Right lung (tissue), 5 donors: Measurements from ENCODE around the gene SHROOM2. TPM values are rescaled to one million over a fixed set of nuclear protein-coding genes. Genes with fewer than 3 reads are reported as not detected.

Experiments
- DNase-seq, 2 donors: peaks; one replicate each; pipeline ENCODE4 v3.0.0-alpha.2; 2013
- polyA plus RNA-seq, 5 donors: library from polyadenylated mRNA; unstranded; fragments of 120-200 nt; gene quantifications; one replicate each; pipeline versions ENCODE4 v1.2.1 to v1.2.3, GENCODE V29; 2013; ENCODE audit warnings: inconsistent platforms in 1 of 5, low replicate concordance in 1 of 5; ENCODE audit not compliant: insufficient read length in 5 of 5, insufficient read depth in 1 of 5

SHROOM2 gene
- polyA plus RNA-seq, 5 donors, result 10.8 to 14.6 (median 11.9) TPM

GRCh38 chrX:9862525-9862924 lies 76.3 kb downstream of the SHROOM2 start:
- no peak for DNase-seq

DNA sequence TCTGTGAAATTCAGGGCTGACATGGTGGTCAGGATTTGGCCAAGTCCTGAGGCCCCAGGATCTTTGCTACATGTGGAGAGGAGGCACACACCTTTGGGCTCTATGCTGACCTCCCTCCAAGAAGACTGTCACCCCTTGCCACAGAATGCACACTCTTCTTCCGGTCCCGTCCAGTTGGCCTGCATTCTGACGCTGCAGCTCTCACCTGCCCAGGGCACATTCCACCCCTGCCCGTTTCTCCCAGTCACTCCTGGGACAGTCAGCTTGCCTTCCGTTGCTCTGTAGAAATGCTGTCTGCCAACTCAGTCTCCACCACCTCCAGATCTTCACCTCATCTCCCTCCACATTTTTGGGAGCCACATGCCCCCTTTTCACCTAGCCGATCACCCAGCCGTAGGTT lies 76.7 kb downstream of the SHROOM2 start:
- no peak for DNase-seq

DNA sequence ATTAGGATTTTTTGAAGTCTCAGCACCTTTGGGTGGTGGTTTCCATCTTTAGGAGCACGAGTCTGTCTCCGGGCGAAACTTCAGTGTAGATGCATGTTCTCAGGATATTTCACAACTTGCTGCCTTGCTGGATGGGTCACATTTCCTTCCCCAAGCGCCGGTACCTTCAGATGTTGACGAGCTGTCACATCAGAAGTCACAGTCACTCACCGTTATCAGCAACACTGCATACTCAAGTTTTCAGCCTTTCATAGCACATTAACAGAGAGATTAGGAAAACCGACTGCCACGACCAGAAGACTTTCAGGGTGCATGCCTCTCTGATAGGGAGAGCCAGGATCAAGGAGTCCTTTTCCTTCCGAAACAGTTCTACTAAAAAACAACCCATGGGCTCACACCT lies 77.8 kb downstream of the SHROOM2 start:
- no peak for DNase-seq

DNA sequence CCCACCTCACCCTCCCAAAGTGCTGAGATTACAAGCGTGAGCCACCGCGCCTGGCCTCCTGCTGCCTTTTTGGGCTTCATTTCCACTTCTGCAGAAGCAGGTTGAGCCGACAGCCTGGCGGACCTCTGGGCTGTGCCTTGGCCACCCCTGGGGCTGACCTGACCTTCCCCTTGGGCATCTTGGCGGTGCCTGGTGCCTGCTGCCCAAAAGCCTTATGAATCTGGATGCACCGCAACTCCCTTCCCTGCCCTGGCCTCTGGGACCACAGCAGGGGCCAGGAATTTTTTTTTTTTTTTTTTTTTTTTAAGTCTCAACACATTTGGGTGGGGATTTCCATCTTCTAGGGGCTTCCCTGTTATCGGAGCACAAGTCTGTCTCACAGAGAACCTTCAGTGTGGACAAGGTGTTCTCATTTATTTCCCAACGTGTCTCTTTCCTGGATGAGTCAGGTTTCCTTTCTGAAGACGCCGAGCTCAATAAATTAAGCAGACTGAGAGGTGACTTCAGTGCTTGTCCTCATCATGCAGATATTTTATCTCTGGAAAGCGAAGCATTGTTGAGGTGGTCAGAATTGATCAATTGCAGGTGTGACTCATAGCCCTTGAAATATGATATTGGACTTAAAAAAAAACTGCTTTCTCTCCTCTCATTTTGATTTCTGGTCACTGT lies 79.7 kb downstream of the SHROOM2 start:
- DNase-seq, result no peak

GRCh38 chrX:9866633-9867032 lies 80.4 kb downstream of the SHROOM2 start:
- no peak for DNase-seq

GRCh38 chrX:9867226-9867625 lies 81.0 kb downstream of the SHROOM2 start:
- DNase-seq, result no peak

- DNase-seq, result no peak
Measured at GRCh38 chrX:9867753-9868152, 81.5 kb downstream of the SHROOM2 start.

GRCh38 chrX:9871701-9872268 lies 85.6 kb downstream of the SHROOM2 start:
- DNase-seq, result no peak

DNA sequence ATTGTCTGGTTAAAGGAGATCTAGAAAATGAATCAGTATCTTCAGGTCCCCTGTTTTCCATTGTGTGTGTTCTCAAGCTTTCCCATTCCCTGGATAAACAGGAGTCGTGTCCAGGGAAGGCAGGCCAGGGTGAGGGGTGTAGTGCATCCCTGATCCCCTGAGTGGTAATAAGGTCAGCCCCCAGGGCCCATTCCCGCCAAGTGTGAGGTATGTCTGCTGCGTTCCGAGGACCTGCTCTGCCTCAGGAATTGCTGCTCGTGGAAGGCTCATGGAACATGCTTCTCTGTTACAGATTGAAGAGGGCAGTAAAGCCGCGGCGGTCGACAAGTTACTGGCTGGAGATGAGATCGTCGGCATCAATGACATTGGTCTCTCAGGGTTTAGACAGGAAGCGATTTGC lies 87.1 kb downstream of the SHROOM2 start:
- no peak for DNase-seq

DNA sequence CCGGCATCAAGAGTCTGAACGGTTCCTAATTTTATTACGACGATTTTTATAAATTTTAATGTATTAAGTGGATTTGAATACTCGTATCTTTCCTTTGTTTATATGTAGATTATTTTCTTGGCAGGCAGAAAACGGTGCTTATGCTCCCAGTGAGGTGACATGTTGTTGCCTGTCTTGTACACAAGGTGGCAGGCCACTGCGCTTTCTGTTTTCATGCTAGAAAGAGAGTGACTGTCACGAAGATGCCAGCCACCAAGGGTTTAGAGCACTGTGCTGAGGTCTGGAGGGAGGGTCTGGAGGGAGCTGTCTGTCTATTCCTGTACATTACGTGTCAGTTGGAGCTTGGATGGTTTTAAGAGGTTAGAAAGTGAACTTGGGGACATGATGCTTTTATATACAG lies 87.7 kb downstream of the SHROOM2 start:
- no peak for DNase-seq

DNA sequence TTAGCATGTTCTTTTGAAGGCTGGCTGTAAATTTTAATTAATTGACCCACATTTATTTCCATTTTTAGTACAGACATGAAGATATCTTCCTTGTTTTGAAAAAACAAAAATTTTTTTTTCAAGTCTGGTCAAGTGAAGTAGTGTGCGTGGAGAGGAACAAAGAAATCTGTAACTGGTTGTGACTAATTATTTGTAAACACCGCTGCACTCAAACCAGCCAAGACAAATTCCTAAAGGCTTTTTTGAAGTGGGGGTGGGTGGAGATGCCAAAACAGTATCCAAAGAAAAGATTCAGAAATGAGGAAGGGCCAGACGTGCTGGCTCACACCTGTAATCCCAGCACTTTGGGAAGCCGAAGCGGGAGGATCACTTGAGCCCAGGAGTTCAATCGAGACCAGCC lies 88.3 kb downstream of the SHROOM2 start:
- DNase-seq, result no peak

- DNase-seq, result no peak
Measured at GRCh38 chrX:9875801-9876200, 89.6 kb downstream of the SHROOM2 start.

GRCh38 chrX:9876201-9876600 lies 90.0 kb downstream of the SHROOM2 start:
- DNase-seq, result no peak

DNA sequence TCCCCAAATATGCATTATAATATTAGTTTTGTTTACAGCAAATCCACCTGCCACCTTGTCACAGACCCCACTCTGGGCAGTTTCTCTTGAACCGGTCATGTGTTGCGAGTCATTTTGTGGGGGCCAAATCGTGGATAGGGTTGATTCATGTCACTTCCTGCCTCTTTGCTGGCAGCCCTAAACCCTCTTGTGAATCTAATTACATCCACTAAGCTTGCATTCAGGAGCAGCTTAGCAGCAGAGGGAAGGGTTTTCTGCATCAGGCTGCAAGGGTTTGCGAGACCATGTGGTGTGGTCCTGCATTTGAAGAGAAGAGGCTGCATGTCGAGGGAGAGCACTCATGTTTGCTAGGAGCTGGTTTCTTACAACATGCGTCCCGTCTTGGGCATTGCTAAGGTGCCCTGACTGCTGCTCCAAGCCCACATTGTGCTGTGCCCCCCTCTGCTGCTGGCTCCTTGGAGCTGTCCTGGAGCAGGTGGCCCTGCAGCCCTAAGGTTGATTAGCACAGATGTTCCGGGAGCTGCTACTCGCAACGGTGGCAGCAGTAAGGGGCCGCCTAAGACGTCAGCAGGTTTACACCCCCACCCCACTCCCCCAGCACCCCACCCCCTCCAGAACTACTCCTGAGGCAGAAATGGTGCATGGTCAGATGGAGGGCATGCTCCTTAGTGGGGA lies 92.1 kb downstream of the SHROOM2 start:
- DNase-seq, result no peak

DNA sequence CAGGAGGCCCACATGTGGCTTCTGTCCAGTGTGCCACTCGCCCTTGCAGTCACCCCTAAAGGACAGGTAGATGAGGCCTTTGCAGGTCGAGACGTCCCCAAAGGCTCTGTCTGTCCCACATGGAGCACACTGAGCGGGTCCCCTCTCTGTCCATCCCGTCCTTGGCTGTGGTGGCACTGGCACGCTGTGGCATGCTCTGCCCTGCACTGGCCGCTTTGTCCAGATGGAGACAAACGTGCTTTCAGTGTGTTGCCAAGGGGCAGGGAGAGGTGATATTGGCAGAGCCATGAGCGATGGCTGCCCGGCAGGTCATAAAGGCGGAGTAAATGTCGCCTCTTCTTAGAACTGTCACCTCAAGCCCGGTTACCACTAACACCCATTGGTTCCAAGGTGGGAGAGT lies 94.0 kb downstream of the SHROOM2 start:
- no peak for DNase-seq

DNA sequence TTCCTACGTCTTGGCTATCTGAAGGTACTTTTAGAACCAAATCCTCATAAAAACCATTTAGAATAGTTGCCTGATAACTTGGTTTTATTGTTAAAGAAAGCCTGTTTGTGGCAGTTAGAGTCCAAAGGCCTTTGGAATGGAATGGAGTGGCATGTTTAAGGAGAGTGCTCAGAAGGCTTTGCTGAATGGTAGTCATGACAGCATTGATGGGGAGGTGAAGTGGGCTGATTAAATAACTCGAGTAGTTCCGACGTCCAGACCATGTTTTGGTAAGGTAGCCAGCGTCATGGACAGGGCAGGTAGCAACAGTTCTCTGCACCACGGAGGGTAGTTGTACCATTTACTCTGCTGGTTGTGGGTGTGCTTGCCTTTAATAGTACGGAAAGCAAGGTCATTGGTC lies 94.6 kb downstream of the SHROOM2 start:
- DNase-seq, result no peak

DNA sequence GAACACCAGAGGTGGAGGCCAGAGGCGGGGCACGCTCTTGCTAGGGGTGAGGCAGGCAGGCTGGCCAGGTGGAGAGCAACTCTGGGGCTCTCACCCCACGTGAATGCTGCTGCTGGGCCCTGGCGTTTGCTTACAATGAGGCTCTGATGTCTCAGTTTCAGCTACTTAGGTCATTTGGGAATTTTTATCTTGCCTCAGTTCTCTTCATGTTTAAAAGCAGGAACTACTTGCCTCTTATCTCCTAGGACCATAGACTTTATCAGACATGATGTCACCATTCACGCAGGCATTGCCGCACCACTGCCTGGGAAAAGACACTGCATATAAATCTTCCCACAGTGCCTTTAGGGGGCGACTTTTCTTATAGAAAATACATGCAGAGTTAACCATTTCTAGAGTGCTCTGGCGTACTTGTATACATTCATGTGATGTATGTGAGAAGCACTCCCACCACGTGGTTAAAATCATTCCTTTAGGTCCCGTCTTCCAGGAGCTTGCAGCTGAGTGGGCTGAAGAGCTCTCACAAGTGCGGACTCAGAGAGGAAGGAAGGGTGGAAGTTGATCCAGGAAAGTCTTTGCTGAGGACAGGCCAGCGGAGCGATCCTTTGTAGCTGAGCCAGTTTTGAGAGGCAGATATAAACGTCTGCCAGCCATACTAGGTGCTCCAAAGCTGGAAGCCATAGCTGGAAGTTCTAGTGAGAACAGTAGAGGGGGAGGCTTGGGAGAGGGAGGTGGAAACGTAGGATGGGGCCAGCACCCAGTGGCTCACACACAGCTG lies 96.6 kb downstream of the SHROOM2 start:
- no peak for DNase-seq

DNA sequence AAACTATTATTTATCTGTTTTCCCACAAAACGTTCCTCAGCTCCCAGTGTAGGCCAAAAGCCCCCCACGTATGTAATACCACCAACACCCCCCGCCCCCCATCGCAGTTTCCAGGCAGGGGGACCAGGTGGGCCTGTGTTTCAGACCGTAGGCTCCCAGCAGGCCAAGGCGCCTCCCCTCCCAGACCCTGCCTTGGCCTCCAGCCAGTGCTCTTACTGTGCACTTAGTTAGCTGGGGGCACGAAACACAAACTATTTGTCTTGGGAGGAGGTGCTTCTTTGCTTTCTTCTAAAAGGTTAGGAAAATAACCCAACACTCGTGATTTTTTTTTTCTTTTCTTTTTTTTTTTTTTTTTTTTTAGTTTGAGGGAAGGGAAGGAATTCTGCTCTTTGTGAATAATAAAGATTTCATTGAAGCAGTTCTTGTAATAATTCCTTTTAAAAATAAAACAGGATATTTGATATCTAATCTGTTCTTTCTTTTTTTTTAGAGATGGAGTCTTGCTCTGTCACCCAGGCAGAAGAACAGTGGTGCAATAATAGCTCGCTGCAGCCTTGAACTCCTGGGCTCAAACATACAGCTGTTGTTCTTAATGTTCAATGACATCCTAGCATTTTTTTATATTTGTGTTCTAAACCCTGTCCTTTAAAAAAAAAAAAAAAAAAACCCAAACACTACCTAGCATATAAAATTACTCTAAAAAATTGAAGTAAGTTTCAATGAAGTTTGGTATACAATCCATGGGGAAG lies 98.0 kb downstream of the SHROOM2 start:
- no peak for DNase-seq

DNA sequence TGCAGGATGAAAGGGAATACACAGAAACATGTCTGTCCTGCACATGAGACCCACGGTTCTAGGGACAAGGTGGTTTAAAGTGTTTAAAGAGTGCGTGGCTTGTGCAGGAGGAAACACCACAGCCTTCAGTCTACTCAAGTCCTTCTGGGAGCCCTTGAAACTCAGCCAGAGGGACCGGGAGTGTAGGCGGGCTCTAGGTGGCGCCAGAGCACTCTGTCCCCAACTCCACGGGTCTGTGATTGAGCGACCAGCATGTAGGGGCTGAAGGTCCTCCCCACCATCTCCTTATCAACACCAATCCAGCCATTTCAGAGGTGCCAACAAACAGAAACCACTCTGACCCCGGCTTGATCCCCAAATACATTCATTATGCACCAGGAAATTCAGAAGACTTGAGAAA lies 98.9 kb downstream of the SHROOM2 start:
- peak in 1 of 2 donors; percentile 38 for DNase-seq

- DNase-seq, result no peak
Measured at GRCh38 chrX:9887659-9888297, 101.5 kb downstream of the SHROOM2 start.

DNA sequence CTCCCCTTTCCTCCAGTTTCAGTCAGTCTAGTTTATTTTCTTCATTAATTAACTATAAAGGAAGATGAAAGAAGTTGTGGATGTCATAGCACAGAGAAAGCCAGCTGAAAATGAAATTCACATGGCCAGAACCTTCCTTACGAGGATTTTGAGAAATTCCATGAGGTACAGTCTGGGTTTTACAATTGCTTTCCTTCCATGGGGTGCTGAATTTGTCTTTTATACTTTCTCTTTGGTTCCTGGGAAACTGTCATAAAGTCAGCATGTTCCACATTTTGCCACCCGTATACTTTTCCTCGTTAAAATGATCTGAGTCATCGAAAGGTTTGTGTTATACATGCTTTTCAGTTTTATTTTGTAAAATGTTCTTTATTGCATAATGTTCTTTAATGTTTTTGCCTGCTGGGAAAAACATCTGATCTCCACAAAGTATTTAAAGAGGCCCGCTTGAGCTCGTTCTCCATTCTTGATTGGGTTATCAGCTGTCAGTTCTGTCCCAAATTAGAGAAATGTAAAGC lies 102.8 kb downstream of the SHROOM2 start:
- DNase-seq, result no peak
